Hematopoietic multipotent progenitor cell treated with erythropoietin and hydrocortisone succinate and interleukin-3 and kit ligand, for 15 days (in vitro differentiated cells): ENCODE measurements around the gene USP44.

Source experiments
- DNase-seq: peaks from one replicate; pipeline ENCODE4 v3.0.0-alpha.2; 2015; ENCODE audit warnings: low spot score

The USP44 gene

DNA sequence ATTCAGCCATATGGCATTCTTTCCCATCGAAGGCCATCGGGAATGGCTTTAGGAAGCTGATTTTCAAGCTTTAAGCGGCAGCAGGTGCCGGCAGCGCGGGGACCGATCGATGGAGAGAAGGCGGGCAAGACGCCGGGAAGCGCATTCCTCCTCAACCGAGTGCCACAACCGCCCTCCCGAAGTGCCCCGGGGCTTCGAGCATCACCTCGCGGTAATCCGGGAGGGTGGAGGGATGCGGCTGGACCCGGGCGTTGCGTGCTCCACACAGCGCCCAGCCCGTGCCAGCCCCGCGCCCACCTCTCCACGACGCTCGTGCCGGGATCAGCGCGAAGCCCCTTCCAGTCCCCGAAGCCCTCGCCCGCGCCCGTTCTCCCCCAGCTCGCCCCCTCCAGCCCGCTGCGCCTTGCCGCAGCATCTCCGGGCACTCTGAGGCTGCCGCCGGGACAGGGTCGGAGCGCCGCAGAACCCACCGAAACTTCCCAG is 3.2 kb downstream of the USP44 start:
- no peak for DNase-seq

- DNase-seq, result no peak
Measured at GRCh38 chr12:95547522-95548055, 3.7 kb downstream of the USP44 start.

GRCh38 chr12:95546491-95546813 is 4.8 kb downstream of the USP44 start:
- DNase-seq, result no peak

DNA sequence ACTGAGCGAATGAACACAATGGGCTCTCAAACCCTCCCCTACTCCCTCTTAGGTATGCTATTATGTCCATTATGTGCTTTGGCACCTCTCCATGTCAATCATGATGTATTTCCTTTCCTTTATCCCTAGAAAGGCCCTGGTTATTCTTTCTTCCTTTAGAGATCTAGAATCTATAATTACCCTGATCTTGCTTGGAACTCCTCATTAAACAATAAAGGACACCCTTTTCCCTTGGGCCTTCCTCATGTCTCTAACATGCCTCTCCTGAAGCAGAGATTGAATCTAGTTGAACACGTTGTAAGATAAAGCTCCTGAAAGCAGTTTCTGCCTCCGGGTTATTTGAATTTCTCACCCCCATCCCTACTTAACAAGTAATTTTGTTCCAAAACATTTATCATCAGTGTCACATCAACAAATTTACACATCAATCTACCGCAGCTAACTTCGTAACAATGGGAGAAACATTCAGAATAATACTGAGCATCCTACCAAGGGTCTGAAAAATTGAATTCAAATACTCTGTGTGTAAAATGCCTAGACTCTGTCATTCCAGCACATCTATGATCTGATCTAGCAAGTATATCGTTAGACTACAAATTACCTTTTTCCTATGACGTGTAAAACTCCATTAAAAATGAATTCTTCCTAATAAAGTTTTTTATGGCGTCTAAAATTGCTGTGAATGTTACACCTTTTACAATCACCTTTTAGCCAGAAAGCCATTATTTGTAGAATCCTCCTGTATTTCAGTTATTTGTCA is 5.4 kb downstream of the USP44 start:
- no peak for DNase-seq

GRCh38 chr12:95545303-95545702 is 6.0 kb downstream of the USP44 start:
- DNase-seq, result no peak

- no peak for DNase-seq
Measured at GRCh38 chr12:95544756-95545155, 6.5 kb downstream of the USP44 start.

- DNase-seq, result no peak
Measured at GRCh38 chr12:95543305-95543704, 8.0 kb downstream of the USP44 start.

DNA sequence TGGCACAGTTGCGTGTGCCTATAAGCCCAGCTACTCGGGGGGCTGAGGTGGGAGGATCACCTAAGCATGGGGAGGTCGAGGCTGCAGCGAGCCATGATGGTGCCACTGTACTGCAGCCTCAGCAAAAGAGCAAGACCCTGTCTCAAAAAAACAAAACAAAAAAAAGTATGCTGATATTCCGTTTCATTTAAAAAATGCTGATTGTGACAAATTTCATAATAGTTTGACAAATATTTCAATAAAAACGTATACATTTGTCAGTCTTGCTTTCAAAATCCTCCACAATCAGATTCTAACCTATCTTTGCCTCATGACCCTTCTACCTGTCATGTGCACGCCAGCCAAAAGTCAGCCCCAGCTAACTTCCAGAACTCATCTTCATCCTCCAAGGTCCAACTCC is 9.8 kb downstream of the USP44 start:
- no peak for DNase-seq

DNA sequence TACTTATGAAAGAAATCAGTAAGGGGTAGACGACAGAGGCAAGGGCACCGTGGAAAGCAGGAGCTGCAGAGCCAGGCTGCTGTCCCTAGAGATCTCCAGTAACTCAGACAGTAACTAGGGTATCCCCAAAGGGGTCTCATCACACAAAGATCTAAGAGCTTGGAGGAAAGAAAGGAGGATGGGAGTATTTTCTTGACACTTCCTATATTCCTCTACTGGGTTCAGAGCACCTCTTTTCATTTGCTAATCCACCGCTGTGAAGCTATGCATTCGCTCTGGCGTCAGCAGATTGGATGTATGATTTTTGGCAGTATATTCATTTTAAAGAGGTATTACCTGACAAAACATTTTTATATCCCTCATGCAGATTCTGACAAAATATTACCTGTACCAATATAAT is 12.6 kb downstream of the USP44 start:
- no peak for DNase-seq

DNA sequence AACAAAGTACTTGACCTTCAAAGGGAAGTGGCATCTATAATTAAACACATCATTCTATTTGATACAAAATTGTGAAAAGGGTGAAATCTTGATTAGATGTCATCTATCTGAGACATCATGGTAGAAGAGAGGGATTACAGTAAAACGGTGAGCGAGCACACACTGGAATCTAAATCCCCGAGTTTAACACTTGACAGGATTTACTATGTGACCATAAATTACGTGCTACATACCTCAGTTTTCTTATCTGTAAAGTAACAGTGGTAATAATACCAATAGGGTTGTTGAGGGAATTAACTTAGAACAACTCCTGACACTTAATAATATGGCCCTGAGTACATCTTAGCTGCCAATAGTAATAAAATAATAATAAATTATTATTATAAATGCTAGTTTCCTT is 13.3 kb downstream of the USP44 start:
- no peak for DNase-seq

GRCh38 chr12:95533985-95534384 is 17.3 kb downstream of the USP44 start:
- DNase-seq, result no peak

DNA sequence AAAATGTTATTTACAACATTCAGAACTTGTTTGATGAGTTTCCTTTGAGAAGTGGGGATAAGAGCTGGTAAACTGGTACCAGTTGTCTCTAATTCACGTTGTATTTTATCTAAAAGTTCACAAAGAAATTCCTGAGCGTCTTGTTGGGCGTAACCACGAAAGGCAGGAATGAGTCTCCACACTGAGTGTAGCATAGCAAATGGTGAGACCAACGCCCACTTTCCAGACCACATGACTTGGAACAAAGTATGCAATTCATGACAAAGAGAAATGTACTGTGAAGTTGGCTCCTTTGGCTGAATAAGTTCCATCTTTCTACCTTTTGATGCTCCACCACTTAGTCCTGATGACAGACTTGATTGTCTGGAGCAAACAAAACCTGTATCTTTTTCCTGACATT is 18.4 kb downstream of the USP44 start:
- DNase-seq, result peak; percentile 27

- no peak for DNase-seq
Measured at GRCh38 chr12:95529693-95530225, 21.5 kb downstream of the USP44 start.

- no peak for DNase-seq
Measured at GRCh38 chr12:95528431-95528830, 22.8 kb downstream of the USP44 start.

GRCh38 chr12:95522692-95523091 is 28.6 kb downstream of the USP44 start:
- DNase-seq, result no peak

DNA sequence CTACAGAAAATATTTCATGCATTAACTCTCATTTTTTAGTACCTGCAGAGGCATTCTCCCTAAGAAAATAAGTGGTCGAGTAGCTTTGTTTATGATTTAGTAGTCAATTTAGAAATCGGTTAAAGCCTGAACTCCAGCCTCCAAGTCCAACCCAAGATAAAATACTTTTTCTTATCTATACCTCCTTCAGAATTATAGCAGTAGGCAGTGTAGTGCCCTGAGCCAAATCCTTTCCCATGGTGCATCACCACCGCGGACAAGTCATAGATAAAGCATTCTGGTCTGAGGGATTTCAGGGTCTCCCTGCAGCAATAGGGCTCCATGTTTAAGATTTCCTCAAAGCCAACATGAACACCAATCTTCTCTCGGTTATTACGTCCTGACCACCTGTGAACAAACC is 30.5 kb downstream of the USP44 start:
- no peak for DNase-seq

DNA sequence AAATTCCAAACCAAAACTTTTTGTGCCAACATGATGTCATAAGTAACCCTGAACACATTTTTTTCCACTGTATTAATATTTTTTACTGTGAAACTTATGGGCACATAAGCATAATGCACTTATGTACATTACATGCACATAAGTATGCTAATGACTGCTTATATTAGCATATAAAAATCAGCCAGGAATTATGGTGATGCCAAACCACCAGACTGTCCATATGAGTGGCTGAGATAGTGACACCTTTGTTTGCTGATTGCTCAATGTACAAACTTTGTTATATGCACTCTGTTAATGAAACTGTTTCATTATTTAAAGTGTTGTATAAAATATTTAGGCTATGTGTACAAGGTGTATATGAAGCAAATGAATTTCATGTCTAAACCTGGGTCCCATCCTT is 32.3 kb downstream of the USP44 start:
- DNase-seq, result no peak

GRCh38 chr12:95517246-95517645 is 34.0 kb downstream of the USP44 start:
- no peak for DNase-seq

DNA sequence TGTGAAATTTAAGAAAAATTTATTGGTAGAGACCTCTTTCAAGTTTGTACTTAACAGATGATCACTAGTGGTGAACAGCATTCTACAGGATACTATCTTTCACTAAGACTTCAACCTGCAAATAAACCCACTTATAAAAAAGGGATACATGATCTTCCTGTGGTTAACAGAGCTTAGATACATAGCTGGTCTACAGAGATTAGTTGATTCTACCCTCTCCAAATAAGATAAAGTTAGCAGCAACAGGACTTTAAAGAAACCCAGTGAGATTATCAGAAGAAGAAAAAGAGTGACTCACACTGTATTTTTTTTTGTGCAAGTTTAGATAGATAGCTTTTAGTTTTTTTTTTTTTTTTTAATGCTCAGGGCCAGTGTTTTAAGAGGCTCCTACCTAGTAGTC is 34.5 kb downstream of the USP44 start:
- peak; percentile 44 for DNase-seq

DNA sequence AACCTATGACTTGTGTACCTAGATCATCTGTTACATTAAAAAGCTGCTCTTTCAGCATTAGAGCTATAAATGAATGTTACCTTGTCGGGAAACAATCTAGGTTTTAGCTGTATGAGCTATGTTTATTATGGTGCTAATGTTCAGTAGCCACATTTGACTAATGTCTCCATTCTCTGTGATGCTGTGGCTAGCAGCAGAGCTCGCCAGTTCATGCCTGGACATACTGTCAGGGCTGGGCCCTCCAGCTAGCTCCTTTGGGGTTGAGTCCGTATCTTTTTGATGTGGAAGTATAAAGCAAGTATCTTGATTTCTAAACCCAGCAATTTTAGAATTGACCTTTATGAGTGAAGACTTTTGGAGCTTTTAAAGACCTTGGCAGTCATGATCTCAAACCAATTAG is 36.1 kb downstream of the USP44 start:
- no peak for DNase-seq

DNA sequence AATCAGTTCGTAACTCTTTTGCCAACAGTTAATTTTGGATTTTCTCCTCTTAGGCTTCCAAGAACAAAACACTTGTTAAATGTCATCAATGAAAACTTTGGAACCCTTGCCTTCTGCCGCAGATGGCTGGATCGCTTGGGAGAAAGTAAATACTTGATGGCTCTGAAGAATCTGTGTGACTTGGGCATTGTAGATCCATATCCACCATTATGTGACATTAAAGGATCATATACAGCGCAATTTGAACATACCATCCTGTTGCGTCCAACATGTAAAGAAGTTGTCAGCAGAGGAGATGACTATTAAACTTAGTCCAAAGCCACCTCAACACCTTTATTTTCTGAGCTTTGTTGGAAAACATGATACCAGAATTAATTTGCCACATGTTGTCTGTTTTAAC is 37.7 kb downstream of the USP44 start:
- no peak for DNase-seq

DNA sequence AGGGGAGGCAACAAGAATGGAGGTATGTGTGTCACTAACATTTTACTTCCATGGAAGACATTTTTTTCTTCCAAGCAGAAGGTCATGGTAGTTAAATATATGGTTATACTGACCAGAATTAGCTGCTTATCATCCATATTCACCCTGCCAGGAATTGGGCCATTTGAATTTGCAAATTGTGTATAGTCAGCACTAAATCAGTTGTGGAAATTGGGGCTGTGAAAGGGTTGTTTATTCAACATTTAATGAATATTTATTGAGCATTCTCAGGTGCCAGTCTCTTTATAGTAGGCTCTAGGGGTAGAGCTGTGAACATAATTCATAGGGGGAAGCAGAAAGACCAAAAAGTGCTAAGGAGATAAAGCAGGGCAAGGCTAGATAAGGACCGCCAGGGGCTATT is 39.3 kb downstream of the USP44 start:
- no peak for DNase-seq

DNA sequence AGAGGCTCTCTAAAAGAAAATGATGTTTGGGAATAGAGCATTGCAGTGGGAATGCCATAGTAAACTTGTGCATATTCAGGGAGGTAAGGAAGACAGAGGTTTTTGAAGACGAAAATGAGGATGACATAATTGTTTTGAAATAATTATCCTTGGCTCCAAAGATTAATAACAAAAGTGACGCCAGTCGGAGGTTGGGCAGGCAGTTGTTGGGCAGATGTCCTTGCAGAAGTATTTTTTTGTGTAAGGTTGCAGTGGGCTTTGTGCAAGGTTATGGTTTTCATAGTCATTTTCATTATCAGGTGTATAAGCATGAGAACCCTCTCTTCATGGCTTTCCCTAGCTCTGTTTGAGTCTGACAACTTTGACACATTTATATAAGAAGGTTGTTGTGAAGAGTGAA is 42.0 kb downstream of the USP44 start:
- no peak for DNase-seq
